ENCODE results near the gene POMGNT2. TPM values are rescaled to one million over a fixed set of nuclear protein-coding genes. Genes with fewer than 3 reads are reported as not detected.
"Not testable (repeated sequence)": the region's sequence is repeated elsewhere in the genome, so short reads cannot be mapped to it uniquely, and the experiment has no call there.

The POMGNT2 gene
- total RNA-seq, 2 experiments from 2014 or later: 6.8 to 8.4 TPM

DNA sequence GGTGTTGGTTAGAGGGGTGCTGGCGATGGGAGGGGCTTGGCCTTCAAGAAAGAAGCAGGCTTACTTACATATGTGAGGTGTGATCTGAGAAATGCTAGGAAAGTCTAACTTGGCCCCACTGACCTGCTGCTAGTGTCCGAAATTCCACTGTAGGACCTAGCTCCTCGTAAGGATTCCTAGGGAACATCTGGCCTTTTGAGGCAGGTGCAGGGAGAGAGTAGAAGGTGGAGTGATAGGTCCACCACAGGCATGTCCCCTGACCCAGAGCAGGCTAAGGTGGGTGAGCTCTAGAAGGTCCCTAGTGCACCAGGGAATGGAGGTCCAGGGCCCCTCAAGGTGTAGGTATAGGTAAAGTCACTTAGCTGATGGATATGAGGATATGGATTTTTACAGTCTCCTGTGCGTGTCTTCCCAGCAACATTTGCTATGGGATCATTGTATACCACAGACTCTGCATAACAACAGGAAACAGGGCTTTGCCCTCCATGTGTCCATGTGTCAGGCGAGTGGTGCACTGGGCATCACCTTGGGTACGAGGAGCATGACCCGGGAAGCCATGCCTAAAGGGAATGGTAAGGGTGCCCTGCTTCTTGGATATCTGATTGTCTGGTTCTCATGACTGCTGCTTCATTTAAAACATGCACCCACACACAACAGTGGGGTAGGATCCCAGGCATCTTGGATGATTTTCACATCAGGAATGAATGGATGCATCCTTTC, 32.6 kb downstream of the POMGNT2 start:
- ChIA-PET CTCF (no interaction called here), POLR2A (no interaction called here)
- Mint-ChIP-seq H3K27me3 (no peaks in the 10 kb centered on the region), H3K4me1 (ENCODE audit: low read depth) (no peaks in the 10 kb centered on the region), H3K27ac (no peak overlapping the region), H3K9me3 (no peaks in the 10 kb centered on the region), H3K4me3 (no peak overlapping the region), H3K36me3 (ENCODE audit: low read depth) (peaks cover 10% of the 10 kb centered on the region)
- no peak for DNase-seq
- H3K4me1 ChIP-seq (ENCODE audit: insufficient read depth, low read length): peaks cover 4% of the 10 kb centered on the region
- H3K27ac ChIP-seq (ENCODE audit: low read depth in 1 of 2, low read length in 2 of 2): no peak overlapping the region
- intact Hi-C loops (cut with DNase I, micrococcal nuclease): no loop called here
- TF ChIP-seq, protein P1, sequence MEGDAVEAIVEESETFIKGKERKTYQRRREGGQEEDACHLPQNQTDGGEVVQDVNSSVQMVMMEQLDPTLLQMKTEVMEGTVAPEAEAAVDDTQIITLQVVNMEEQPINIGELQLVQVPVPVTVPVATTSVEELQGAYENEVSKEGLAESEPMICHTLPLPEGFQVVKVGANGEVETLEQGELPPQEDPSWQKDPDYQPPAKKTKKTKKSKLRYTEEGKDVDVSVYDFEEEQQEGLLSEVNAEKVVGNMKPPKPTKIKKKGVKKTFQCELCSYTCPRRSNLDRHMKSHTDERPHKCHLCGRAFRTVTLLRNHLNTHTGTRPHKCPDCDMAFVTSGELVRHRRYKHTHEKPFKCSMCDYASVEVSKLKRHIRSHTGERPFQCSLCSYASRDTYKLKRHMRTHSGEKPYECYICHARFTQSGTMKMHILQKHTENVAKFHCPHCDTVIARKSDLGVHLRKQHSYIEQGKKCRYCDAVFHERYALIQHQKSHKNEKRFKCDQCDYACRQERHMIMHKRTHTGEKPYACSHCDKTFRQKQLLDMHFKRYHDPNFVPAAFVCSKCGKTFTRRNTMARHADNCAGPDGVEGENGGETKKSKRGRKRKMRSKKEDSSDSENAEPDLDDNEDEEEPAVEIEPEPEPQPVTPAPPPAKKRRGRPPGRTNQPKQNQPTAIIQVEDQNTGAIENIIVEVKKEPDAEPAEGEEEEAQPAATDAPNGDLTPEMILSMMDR (IDR thresholded peaks at IDR 0.05): no peak
- no peak overlapping the region for H3K4me3 ChIP-seq (ENCODE audit: low read length)
- H3K36me3 ChIP-seq (ENCODE audit: insufficient read depth, low read length): peaks cover 2% of the 10 kb centered on the region
- no peaks in the 10 kb centered on the region for H3K27me3 ChIP-seq (ENCODE audit: control insufficient read depth in 1 of 2, insufficient read depth in 2 of 2, low read length in 2 of 2)
- no peak for ATAC-seq (ENCODE audit: poor library complexity)
- no peaks in the 10 kb centered on the region for H3K9me3 ChIP-seq (ENCODE audit: control insufficient read depth in 1 of 2, insufficient read depth in 1 of 2, low read length in 2 of 2)

GRCh38 chr3:43072361-43072760, 33.5 kb downstream of the POMGNT2 start:
- no peaks in the 10 kb centered on the region for H3K4me1 Mint-ChIP-seq (ENCODE audit: low read depth)
- Histone ChIP-seq H3K4me1 (ENCODE audit: insufficient read depth, low read length) (peaks cover 4% of the 10 kb centered on the region), H3K27ac (ENCODE audit: low read depth in 1 of 2, low read length in 2 of 2) (no peak overlapping the region), H3K36me3 (ENCODE audit: insufficient read depth, low read length) (no peaks in the 10 kb centered on the region), H3K4me3 (ENCODE audit: low read length) (no peak overlapping the region), H3K9me3 (ENCODE audit: control insufficient read depth in 1 of 2, insufficient read depth in 1 of 2, low read length in 2 of 2) (no peaks in the 10 kb centered on the region), H3K27me3 (ENCODE audit: control insufficient read depth in 1 of 2, insufficient read depth in 2 of 2, low read length in 2 of 2) (no peaks in the 10 kb centered on the region)
- no peak overlapping the region for H3K4me3 Mint-ChIP-seq
- no peaks in the 10 kb centered on the region for H3K27me3 Mint-ChIP-seq
- no peak overlapping the region for H3K27ac Mint-ChIP-seq
- ATAC-seq (ENCODE audit: poor library complexity) (no peak), DNase-seq (no peak)
- intact Hi-C loops (cut with DNase I, micrococcal nuclease): no loop called here
- peaks cover 4% of the 10 kb centered on the region for H3K36me3 Mint-ChIP-seq (ENCODE audit: low read depth)
- ChIA-PET POLR2A (no interaction called here), CTCF (no interaction called here)
- TF ChIP-seq, protein P1 (IDR thresholded peaks at IDR 0.05): no peak
- no peaks in the 10 kb centered on the region for H3K9me3 Mint-ChIP-seq

DNA sequence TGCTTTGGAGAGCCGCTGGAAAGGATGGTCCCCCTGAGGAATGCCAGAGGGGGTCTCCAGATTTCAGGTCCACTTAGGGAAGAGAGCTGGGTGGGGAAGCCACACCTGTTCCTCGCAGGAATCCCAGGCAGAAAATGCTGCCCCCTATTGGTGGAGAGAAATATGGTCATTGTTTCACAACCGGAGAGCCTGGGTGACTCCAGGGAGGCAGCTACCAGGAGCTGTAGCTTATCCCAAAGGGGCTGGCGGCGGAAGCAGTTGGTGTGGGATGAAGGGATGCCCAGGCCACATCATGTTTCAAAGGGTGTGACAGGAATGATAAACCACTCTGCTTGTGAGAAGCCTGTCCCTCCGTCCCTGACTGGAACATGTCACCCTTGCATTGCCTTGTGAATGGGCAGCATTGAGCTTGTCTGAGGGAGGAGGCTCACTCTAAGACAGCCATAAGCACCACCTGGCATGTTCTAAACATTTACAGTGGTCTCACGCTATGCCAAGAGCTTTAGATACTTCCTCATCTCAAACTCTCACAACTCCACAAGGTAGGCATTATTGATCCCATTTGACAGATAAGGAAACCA, 34.5 kb downstream of the POMGNT2 start:
- intact Hi-C loops (cut with DNase I, micrococcal nuclease): loop anchor here (2.0 kb wide), 2 partner anchors 109 to 111 kb away; no protein-coding TSS in a partner anchor
- H3K9me3 ChIP-seq (ENCODE audit: control insufficient read depth in 1 of 2, insufficient read depth in 1 of 2, low read length in 2 of 2): no peaks in the 10 kb centered on the region
- H3K27ac ChIP-seq (ENCODE audit: low read depth in 1 of 2, low read length in 2 of 2): no peak overlapping the region
- Mint-ChIP-seq H3K4me3 (no peak overlapping the region), H3K27me3 (no peaks in the 10 kb centered on the region), H3K36me3 (ENCODE audit: low read depth) (no peaks in the 10 kb centered on the region), H3K9me3 (no peaks in the 10 kb centered on the region), H3K4me1 (ENCODE audit: low read depth) (no peaks in the 10 kb centered on the region), H3K27ac (no peak overlapping the region)
- TF ChIP-seq, protein P1 (IDR thresholded peaks at IDR 0.05): peak; percentile 60
- no peak for ATAC-seq (ENCODE audit: poor library complexity)
- H3K4me3 ChIP-seq (ENCODE audit: low read length): no peak overlapping the region
- H3K36me3 ChIP-seq (ENCODE audit: insufficient read depth, low read length): no peaks in the 10 kb centered on the region
- H3K4me1 ChIP-seq (ENCODE audit: insufficient read depth, low read length): peaks cover 4% of the 10 kb centered on the region
- CTCF ChIA-PET: interaction anchor here (1.1 to 1.7 kb wide), 2 partner anchors 87 to 109 kb away, joined by 3 to 8 read pairs; no protein-coding TSS in a partner anchor
- H3K27me3 ChIP-seq (ENCODE audit: control insufficient read depth in 1 of 2, insufficient read depth in 2 of 2, low read length in 2 of 2): no peaks in the 10 kb centered on the region
- POLR2A ChIA-PET: interaction anchor here (0.8 kb wide), 1 partner anchor 47 kb away, joined by 3 read pairs; no protein-coding TSS in a partner anchor
- peak in 6 of 14 experiments; percentile 4 to 60 (median 43) for DNase-seq

DNA sequence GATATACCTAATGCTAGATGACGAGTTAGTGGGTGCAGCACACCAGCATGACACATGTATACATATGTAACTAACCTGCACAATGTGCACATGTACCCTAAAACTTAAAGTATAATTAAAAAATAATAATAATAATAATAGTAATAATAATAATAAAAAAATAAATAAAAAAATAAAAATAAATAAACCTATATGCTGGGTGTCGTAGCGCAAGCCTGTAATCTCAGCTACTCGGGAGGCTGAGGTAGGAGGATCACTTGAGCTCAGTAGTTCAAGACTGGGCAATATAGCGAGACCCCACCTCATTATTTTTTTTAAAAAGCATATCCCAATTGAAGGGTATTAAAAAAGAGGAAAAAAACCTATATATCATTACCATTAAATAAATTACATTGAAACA, 35.2 kb downstream of the POMGNT2 start:
- H3K4me1 Mint-ChIP-seq (ENCODE audit: low read depth); DNase-seq; H3K36me3 ChIP-seq (ENCODE audit: insufficient read depth, low read length); H3K27ac Mint-ChIP-seq; H3K27me3 Mint-ChIP-seq; H3K4me3 Mint-ChIP-seq; ATAC-seq (ENCODE audit: poor library complexity); H3K36me3 Mint-ChIP-seq (ENCODE audit: low read depth); H3K27me3 ChIP-seq (ENCODE audit: control insufficient read depth in 1 of 2, insufficient read depth in 2 of 2, low read length in 2 of 2); H3K9me3 Mint-ChIP-seq; H3K4me3 ChIP-seq (ENCODE audit: low read length); H3K27ac ChIP-seq (ENCODE audit: low read depth in 1 of 2, low read length in 2 of 2); H3K9me3 ChIP-seq (ENCODE audit: control insufficient read depth in 1 of 2, insufficient read depth in 1 of 2, low read length in 2 of 2); H3K4me1 ChIP-seq (ENCODE audit: insufficient read depth, low read length): not testable (repeated sequence)
- CTCF ChIA-PET: interaction anchor here (1.1 to 1.7 kb wide), 2 partner anchors 86 to 108 kb away, joined by 3 to 8 read pairs; no protein-coding TSS in a partner anchor
- intact Hi-C loops (cut with DNase I, micrococcal nuclease): loop anchor here (2.0 kb wide), 2 partner anchors 108 to 110 kb away; no protein-coding TSS in a partner anchor
- POLR2A ChIA-PET: interaction anchor here (0.8 kb wide), 1 partner anchor 47 kb away, joined by 3 read pairs; no protein-coding TSS in a partner anchor
